Measurements from ENCODE around the gene ATG10.

DNA sequence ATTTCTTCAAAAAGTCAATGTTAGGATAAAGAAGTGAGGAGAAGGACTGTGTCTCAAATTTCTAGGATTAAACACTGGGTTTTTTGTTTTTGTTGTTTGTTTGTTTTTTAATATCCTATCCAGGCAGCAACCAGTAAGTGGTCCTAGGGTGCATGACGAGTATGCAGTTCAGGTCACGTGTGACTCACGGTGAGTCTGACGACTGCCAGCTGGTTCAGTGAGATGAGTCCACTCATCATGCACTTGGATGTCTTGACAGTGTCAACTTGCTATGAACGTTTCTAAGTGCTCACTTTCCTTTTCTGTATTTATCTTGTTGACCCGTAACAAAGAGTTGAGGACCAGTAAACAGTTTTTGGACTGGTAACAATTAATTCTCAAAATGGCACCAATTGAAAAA, 32.7 kb downstream of the ATG10 start:
- TF ChIP-seq, protein P1, sequence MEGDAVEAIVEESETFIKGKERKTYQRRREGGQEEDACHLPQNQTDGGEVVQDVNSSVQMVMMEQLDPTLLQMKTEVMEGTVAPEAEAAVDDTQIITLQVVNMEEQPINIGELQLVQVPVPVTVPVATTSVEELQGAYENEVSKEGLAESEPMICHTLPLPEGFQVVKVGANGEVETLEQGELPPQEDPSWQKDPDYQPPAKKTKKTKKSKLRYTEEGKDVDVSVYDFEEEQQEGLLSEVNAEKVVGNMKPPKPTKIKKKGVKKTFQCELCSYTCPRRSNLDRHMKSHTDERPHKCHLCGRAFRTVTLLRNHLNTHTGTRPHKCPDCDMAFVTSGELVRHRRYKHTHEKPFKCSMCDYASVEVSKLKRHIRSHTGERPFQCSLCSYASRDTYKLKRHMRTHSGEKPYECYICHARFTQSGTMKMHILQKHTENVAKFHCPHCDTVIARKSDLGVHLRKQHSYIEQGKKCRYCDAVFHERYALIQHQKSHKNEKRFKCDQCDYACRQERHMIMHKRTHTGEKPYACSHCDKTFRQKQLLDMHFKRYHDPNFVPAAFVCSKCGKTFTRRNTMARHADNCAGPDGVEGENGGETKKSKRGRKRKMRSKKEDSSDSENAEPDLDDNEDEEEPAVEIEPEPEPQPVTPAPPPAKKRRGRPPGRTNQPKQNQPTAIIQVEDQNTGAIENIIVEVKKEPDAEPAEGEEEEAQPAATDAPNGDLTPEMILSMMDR (IDR thresholded peaks at IDR 0.05), result no peak
- TF ChIP-seq POLR2A (IDR thresholded peaks at IDR 0.05), result no peak

All from heart left ventricle (tissue), 13 donors.